GM12891 (cell line): ENCODE results near the gene SNCB.

ENCODE experiments used
- POLR2A ChIP-seq: IDR thresholded peaks from 2 replicates; pipeline ENCODE4 v1.6.1; 2011; ENCODE audit warnings: low read depth, low read length, control low read depth
- POLR2AphosphoS5 ChIP-seq: IDR thresholded peaks from 2 replicates; pipeline ENCODE4 v1.6.1; 2011; ENCODE audit warnings: low read depth, low read length, control low read depth
- TAF1 ChIP-seq: IDR thresholded peaks from 2 replicates; pipeline ENCODE4 v1.6.1; 2011; ENCODE audit warnings: low read depth, low read length, control low read depth

GRCh38 chr5:176632745-176633144 is 2.4 kb upstream of the SNCB start:
- TF ChIP-seq POLR2AphosphoS5 (no peak), POLR2A (no peak), TAF1 (no peak)
